ENCODE data around the gene GALNT1. TPM values are rescaled to one million over a fixed set of nuclear protein-coding genes. Genes with fewer than 3 reads are reported as not detected.

Gene GALNT1
- total RNA-seq, 1 experiment from 2014 or later: 80.1 TPM

DNA sequence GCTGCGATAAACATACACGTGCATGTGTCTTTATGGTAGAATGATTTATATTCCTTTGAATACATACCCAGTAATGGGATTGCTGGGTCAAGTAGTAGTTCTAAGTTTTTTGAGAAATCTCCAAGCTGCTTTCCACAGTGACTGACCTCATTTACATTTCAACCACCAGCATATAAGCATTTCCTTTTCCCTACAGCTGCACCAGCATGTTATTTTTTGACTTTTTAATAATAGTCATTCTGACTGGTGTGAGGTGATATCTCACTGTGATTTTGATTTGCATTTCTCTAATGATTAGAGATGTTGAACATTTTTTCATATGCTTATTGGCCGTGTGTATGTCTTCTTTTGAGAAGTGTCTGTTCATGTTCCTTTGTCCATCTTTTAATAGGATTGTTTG, 22.8 kb downstream of the GALNT1 start:
- DNase-seq (ENCODE audit: low spot score) (no peak), ATAC-seq (no peak)
- Mint-ChIP-seq H3K27me3 (ENCODE audit: low read depth) (no peaks in the 10 kb centered on the region), H3K36me3 (peaks cover 42% of the 10 kb centered on the region), H3K4me3 (no peak overlapping the region), H3K27ac (no peak overlapping the region), H3K9me3 (peaks cover 44% of the 10 kb centered on the region), H3K4me1 (peaks cover 36% of the 10 kb centered on the region)
- TF ChIP-seq, protein P1, sequence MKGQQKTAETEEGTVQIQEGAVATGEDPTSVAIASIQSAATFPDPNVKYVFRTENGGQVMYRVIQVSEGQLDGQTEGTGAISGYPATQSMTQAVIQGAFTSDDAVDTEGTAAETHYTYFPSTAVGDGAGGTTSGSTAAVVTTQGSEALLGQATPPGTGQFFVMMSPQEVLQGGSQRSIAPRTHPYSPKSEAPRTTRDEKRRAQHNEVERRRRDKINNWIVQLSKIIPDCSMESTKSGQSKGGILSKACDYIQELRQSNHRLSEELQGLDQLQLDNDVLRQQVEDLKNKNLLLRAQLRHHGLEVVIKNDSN (CRISPR knock-in tag; IDR thresholded peaks at IDR 0.05): no peak
- no peak for TF ChIP-seq ZNF416 (CRISPR knock-in tag; IDR thresholded peaks at IDR 0.05)
- TF ChIP-seq, protein P2, sequence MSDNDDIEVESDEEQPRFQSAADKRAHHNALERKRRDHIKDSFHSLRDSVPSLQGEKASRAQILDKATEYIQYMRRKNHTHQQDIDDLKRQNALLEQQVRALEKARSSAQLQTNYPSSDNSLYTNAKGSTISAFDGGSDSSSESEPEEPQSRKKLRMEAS (CRISPR knock-in tag; IDR thresholded peaks at IDR 0.05): no peak
- CTCF ChIA-PET: no interaction called here
- POLR2A ChIA-PET: no interaction called here

DNA sequence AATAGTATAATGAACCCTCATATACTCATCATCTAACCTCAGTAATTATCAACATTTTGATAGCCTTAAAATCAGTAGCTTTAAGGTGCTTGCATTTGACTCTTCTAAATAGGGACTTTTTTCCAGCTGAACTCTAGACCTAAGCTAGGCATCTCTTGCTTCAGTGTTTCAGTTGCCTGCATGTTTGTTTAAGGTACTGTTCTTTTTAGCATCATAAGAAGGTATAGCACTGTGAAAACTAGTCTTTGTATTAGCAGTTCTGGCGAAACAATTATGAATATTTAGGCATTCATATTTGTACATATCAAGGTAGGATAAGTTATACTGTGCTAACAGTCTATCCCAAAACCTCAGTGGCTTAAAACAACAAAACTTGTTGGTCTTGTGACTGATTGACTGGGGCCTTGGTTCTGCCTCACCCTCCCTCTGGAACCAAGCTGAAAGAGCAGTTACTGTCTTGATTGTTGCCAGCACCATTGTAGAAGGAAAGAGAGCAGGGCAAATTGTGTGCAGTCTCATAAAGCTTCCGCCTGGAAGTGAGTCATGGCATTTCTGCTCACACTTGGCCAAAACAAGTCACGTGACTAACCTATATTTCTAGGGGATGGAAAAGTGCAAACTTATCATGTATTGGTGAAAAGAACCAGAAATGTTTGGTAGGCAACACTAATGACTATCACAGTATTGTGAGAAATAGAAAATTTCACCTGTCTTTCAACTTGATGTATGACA, 24.3 kb downstream of the GALNT1 start:
- peaks cover 36% of the 10 kb centered on the region for H3K36me3 Mint-ChIP-seq
- ATAC-seq: no peak
- no peaks in the 10 kb centered on the region for H3K27me3 Mint-ChIP-seq (ENCODE audit: low read depth)
- no peak overlapping the region for H3K27ac Mint-ChIP-seq
- DNase-seq (ENCODE audit: low spot score): no peak
- CTCF ChIA-PET: no interaction called here
- peaks cover 45% of the 10 kb centered on the region for H3K4me1 Mint-ChIP-seq
- H3K9me3 Mint-ChIP-seq: peaks cover 38% of the 10 kb centered on the region
- POLR2A ChIA-PET: interaction anchor here (0.6 kb wide), 1 partner anchor 456 kb away, joined by 4 read pairs; no protein-coding TSS in a partner anchor
- TF ChIP-seq, protein P3, sequence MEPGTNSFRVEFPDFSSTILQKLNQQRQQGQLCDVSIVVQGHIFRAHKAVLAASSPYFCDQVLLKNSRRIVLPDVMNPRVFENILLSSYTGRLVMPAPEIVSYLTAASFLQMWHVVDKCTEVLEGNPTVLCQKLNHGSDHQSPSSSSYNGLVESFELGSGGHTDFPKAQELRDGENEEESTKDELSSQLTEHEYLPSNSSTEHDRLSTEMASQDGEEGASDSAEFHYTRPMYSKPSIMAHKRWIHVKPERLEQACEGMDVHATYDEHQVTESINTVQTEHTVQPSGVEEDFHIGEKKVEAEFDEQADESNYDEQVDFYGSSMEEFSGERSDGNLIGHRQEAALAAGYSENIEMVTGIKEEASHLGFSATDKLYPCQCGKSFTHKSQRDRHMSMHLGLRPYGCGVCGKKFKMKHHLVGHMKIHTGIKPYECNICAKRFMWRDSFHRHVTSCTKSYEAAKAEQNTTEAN (CRISPR knock-in tag; IDR thresholded peaks at IDR 0.05): no peak
- TF ChIP-seq, protein P4, sequence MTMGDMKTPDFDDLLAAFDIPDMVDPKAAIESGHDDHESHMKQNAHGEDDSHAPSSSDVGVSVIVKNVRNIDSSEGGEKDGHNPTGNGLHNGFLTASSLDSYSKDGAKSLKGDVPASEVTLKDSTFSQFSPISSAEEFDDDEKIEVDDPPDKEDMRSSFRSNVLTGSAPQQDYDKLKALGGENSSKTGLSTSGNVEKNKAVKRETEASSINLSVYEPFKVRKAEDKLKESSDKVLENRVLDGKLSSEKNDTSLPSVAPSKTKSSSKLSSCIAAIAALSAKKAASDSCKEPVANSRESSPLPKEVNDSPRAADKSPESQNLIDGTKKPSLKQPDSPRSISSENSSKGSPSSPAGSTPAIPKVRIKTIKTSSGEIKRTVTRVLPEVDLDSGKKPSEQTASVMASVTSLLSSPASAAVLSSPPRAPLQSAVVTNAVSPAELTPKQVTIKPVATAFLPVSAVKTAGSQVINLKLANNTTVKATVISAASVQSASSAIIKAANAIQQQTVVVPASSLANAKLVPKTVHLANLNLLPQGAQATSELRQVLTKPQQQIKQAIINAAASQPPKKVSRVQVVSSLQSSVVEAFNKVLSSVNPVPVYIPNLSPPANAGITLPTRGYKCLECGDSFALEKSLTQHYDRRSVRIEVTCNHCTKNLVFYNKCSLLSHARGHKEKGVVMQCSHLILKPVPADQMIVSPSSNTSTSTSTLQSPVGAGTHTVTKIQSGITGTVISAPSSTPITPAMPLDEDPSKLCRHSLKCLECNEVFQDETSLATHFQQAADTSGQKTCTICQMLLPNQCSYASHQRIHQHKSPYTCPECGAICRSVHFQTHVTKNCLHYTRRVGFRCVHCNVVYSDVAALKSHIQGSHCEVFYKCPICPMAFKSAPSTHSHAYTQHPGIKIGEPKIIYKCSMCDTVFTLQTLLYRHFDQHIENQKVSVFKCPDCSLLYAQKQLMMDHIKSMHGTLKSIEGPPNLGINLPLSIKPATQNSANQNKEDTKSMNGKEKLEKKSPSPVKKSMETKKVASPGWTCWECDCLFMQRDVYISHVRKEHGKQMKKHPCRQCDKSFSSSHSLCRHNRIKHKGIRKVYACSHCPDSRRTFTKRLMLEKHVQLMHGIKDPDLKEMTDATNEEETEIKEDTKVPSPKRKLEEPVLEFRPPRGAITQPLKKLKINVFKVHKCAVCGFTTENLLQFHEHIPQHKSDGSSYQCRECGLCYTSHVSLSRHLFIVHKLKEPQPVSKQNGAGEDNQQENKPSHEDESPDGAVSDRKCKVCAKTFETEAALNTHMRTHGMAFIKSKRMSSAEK (CRISPR knock-in tag; IDR thresholded peaks at IDR 0.05; ENCODE audit: borderline replicate concordance): no peak
- TF ChIP-seq, protein P5, sequence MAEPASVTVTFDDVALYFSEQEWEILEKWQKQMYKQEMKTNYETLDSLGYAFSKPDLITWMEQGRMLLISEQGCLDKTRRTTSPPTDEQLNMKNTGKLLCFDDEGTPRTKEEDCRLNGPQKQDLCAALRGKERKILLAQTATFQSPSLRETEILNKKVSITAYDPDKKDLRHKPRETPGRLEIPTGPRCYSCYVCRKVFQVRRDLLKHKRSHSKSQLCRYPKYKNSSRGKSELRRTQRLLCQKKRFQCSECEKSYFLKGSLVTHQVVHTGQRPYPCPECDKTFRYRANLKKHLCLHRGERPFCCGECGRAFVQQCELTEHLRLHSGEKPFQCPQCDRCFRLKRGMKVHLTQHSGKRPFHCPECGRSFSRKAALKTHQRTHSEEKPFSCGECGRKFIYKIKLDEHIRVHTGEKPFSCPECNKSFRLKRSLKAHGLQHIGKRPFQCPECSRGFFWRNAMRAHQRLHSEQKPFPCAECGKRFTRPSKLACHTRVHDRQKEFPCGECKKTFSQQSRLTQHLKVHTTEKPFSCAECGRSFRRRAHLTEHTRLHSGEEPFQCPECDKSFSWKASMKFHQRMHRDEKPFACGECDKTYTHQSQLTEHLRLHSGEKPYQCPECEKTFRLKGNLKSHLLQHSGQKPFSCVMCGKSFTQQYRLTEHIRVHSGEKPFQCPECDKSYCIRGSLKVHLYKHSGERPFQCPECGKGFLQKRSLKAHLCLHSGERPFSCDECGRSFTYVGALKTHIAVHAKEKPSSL (CRISPR knock-in tag; conservative IDR thresholded peaks at IDR 0.05): no peak
- TF ChIP-seq FOXK1 (CRISPR knock-in tag; IDR thresholded peaks at IDR 0.05) (no peak), NFATC4 (CRISPR knock-in tag; IDR thresholded peaks at IDR 0.05) (no peak), CBFB (CRISPR knock-in tag; IDR thresholded peaks at IDR 0.05; ENCODE audit: low read depth) (no peak), JUN (CRISPR knock-in tag; IDR thresholded peaks at IDR 0.05) (no peak), SMAD4 (CRISPR knock-in tag; IDR thresholded peaks at IDR 0.05) (no peak)
- TF ChIP-seq, protein P6, sequence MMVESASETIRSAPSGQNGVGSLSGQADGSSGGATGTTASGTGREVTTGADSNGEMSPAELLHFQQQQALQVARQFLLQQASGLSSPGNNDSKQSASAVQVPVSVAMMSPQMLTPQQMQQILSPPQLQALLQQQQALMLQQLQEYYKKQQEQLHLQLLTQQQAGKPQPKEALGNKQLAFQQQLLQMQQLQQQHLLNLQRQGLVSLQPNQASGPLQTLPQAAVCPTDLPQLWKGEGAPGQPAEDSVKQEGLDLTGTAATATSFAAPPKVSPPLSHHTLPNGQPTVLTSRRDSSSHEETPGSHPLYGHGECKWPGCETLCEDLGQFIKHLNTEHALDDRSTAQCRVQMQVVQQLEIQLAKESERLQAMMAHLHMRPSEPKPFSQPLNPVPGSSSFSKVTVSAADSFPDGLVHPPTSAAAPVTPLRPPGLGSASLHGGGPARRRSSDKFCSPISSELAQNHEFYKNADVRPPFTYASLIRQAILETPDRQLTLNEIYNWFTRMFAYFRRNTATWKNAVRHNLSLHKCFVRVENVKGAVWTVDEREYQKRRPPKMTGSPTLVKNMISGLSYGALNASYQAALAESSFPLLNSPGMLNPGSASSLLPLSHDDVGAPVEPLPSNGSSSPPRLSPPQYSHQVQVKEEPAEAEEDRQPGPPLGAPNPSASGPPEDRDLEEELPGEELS (CRISPR knock-in tag; IDR thresholded peaks at IDR 0.05): no peak
- TF ChIP-seq, protein P7, sequence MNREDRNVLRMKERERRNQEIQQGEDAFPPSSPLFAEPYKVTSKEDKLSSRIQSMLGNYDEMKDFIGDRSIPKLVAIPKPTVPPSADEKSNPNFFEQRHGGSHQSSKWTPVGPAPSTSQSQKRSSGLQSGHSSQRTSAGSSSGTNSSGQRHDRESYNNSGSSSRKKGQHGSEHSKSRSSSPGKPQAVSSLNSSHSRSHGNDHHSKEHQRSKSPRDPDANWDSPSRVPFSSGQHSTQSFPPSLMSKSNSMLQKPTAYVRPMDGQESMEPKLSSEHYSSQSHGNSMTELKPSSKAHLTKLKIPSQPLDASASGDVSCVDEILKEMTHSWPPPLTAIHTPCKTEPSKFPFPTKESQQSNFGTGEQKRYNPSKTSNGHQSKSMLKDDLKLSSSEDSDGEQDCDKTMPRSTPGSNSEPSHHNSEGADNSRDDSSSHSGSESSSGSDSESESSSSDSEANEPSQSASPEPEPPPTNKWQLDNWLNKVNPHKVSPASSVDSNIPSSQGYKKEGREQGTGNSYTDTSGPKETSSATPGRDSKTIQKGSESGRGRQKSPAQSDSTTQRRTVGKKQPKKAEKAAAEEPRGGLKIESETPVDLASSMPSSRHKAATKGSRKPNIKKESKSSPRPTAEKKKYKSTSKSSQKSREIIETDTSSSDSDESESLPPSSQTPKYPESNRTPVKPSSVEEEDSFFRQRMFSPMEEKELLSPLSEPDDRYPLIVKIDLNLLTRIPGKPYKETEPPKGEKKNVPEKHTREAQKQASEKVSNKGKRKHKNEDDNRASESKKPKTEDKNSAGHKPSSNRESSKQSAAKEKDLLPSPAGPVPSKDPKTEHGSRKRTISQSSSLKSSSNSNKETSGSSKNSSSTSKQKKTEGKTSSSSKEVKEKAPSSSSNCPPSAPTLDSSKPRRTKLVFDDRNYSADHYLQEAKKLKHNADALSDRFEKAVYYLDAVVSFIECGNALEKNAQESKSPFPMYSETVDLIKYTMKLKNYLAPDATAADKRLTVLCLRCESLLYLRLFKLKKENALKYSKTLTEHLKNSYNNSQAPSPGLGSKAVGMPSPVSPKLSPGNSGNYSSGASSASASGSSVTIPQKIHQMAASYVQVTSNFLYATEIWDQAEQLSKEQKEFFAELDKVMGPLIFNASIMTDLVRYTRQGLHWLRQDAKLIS (CRISPR knock-in tag; IDR thresholded peaks at IDR 0.05; ENCODE audit: borderline replicate concordance): no peak
- TF ChIP-seq, protein P8, sequence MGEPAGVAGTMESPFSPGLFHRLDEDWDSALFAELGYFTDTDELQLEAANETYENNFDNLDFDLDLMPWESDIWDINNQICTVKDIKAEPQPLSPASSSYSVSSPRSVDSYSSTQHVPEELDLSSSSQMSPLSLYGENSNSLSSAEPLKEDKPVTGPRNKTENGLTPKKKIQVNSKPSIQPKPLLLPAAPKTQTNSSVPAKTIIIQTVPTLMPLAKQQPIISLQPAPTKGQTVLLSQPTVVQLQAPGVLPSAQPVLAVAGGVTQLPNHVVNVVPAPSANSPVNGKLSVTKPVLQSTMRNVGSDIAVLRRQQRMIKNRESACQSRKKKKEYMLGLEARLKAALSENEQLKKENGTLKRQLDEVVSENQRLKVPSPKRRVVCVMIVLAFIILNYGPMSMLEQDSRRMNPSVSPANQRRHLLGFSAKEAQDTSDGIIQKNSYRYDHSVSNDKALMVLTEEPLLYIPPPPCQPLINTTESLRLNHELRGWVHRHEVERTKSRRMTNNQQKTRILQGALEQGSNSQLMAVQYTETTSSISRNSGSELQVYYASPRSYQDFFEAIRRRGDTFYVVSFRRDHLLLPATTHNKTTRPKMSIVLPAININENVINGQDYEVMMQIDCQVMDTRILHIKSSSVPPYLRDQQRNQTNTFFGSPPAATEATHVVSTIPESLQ (CRISPR knock-in tag; IDR thresholded peaks at IDR 0.05): no peak
- TF ChIP-seq, protein P9, sequence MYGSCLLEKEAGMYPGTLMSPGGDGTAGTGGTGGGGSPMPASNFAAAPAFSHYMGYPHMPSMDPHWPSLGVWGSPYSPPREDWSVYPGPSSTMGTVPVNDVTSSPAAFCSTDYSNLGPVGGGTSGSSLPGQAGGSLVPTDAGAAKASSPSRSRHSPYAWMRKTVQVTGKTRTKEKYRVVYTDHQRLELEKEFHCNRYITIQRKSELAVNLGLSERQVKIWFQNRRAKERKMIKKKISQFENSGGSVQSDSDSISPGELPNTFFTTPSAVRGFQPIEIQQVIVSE (CRISPR knock-in tag; IDR thresholded peaks at IDR 0.05; ENCODE audit: borderline replicate concordance): no peak
- no peak overlapping the region for H3K4me3 Mint-ChIP-seq

All from WTC11 (cell line).